ENCODE data around the gene IZUMO4.

Gene IZUMO4

GRCh38 chr19:2142173-2142829, 45.6 kb downstream of the IZUMO4 start:
- ATAC-seq (replicated peaks) (no peak), DNase-seq (no peak)
- Mint-ChIP-seq H3K4me1 (peaks cover 16 to 43% of the 10 kb centered on the region in 2 donors), H3K9me3 (no peaks in the 10 kb centered on the region), H3K4me3 (no peak overlapping the region), H3K27me3 (no peaks in the 10 kb centered on the region), H3K27ac (no peak overlapping the region), H3K36me3 (peaks cover 27 to 35% of the 10 kb centered on the region in 2 donors)

- Mint-ChIP-seq H3K27ac (no peak overlapping the region), H3K36me3 (peaks cover 22 to 23% of the 10 kb centered on the region in 2 donors), H3K4me1 (peaks cover 17 to 59% of the 10 kb centered on the region in 2 donors), H3K4me3 (no peak overlapping the region), H3K9me3 (no peaks in the 10 kb centered on the region), H3K27me3 (no peaks in the 10 kb centered on the region)
- DNase-seq (no peak), ATAC-seq (replicated peaks) (no peak)
These were observed 47.5 kb downstream of the IZUMO4 start for GRCh38 chr19:2144190-2144589.

GRCh38 chr19:2145831-2146241, 49.1 kb downstream of the IZUMO4 start:
- peaks cover 22 to 65% of the 10 kb centered on the region in 2 donors for H3K4me1 Mint-ChIP-seq
- H3K4me3 Mint-ChIP-seq: no peak overlapping the region
- no peak for ATAC-seq (replicated peaks)

GRCh38 chr19:2148482-2149135, 51.9 kb downstream of the IZUMO4 start:
- Mint-ChIP-seq H3K36me3 (peaks cover 15 to 16% of the 10 kb centered on the region in 2 donors), H3K4me1 (peaks cover 30 to 68% of the 10 kb centered on the region in 2 donors), H3K9me3 (no peaks in the 10 kb centered on the region), H3K27me3 (no peaks in the 10 kb centered on the region), H3K27ac (no peak overlapping the region), H3K4me3 (peak overlapping the region in 1 of 2 donors; percentile 87)
- no peak for DNase-seq
- ATAC-seq (replicated peaks): no peak

More at GRCh38 chr19:2145831-2146241, 49.1 kb downstream of the IZUMO4 start:
- Mint-ChIP-seq H3K27me3 (no peaks in the 10 kb centered on the region), H3K36me3 (peaks cover 16% of the 10 kb centered on the region in 2 donors), H3K9me3 (no peaks in the 10 kb centered on the region), H3K27ac (peak overlapping the region; percentile 59)
- DNase-seq: no peak

Measured in stimulated activated naive B cell treated with anti-CD40 and anti-IgM and Interleukin-4, amounts not matched to agents 10 μg/mL and 1 μg/mL and 100 μg/mL, for 72 hours (primary cell).